HCT116 (cell line): Measurements from ENCODE around the gene DKK3.

Experiments used
- ATF3 ChIP-seq: IDR thresholded peaks from 2 replicates; pipeline ENCODE4 v1.6.1; 2012
- CEBPB ChIP-seq: IDR thresholded peaks from 2 replicates; pipeline ENCODE4 v1.6.1; 2012; ENCODE audit warnings: low read depth
- CTCF ChIP-seq, 3 experiments: fragments of 200-600 bp in 1 of 3; sonication (generic) in 1 of 3; IDR thresholded peaks in 2 of 3; conservative IDR thresholded peaks in 1 of 3; 2 replicates each; pipeline ENCODE4 v1.5.1; 2012 to 2017; ENCODE audit warnings: low read depth in 2 of 3, low read length in 2 of 3, antibody characterized with exemption in 1 of 3, borderline replicate concordance in 1 of 3, control low read depth in 1 of 3, mild to moderate bottlenecking in 1 of 3, mixed read lengths in 1 of 3, mixed run types in 1 of 3, moderate library complexity in 1 of 3; ENCODE audit not compliant: insufficient read depth in 1 of 3
- ELF1 ChIP-seq: IDR thresholded peaks from 2 replicates; pipeline ENCODE4 v1.6.1; 2012; ENCODE audit warnings: low read depth, borderline replicate concordance
- EZH2 ChIP-seq: fragments of 200-600 bp; sonication (generic); IDR thresholded peaks from 2 replicates; pipeline ENCODE4 v1.6.1; 2017; ENCODE audit warnings: antibody characterized with exemption, mixed run types
- POLR2A ChIP-seq: IDR thresholded peaks from 2 replicates; pipeline ENCODE4 v1.7.0; 2011; ENCODE audit warnings: borderline replicate concordance; ENCODE audit not compliant: insufficient read depth, insufficient read length; ENCODE audit errors: extremely low read depth
- POLR2AphosphoS5 ChIP-seq: IDR thresholded peaks from 2 replicates; pipeline ENCODE4 v1.6.1; 2011; ENCODE audit warnings: mild to moderate bottlenecking, low read depth, low read length, moderate library complexity
- RAD21 ChIP-seq: IDR thresholded peaks from 2 replicates; pipeline ENCODE4 v1.6.1; 2012; ENCODE audit warnings: low read depth, mild to moderate bottlenecking
- REST ChIP-seq: IDR thresholded peaks from 2 replicates; pipeline ENCODE4 v1.6.1; 2012; ENCODE audit warnings: low read depth
- ZBTB33 ChIP-seq: IDR thresholded peaks from 2 replicates; pipeline ENCODE4 v1.6.1; 2011; ENCODE audit warnings: mild to moderate bottlenecking, low read length, moderate library complexity; ENCODE audit not compliant: insufficient replicate concordance; ENCODE audit errors: extremely low read depth
- ZFX ChIP-seq: fragments of 450-650 bp; IDR thresholded peaks from 2 replicates; pipeline ENCODE4 v1.6.1; 2017

- TF ChIP-seq CEBPB (no peak), CTCF (IDR thresholded peaks at IDR 0.05 in 2 of 3, conservative IDR thresholded peaks at IDR 0.05 in 1 of 3; ENCODE audit: borderline replicate concordance in 1 of 3, insufficient read depth in 1 of 3, low read depth in 2 of 3, low read length in 2 of 3) (no peak), ZBTB33 (no peak), POLR2A (no peak), POLR2AphosphoS5 (no peak), ZFX (no peak), REST (no peak), ATF3 (no peak), EZH2 (no peak), ELF1 (no peak), RAD21 (no peak)
These were observed 18.4 kb downstream of the DKK3 start for GRCh38 chr11:11989774-11990744.
